Glomerular visceral epithelial cell (primary cell): ENCODE results near the gene ASTN2.

Source experiments
- DNase-seq: peaks from one replicate; pipeline ENCODE4 v3.0.0-alpha.2; 2016; ENCODE audit errors: extremely low spot score

The ASTN2 gene

GRCh38 chr9:116741742-116742141 is 673.1 kb downstream of the ASTN2 start:
- no peak for DNase-seq

- DNase-seq = no peak
Observed at GRCh38 chr9:116741086-116741740, 673.6 kb downstream of the ASTN2 start.

GRCh38 chr9:116737152-116737546 is 677.7 kb downstream of the ASTN2 start:
- DNase-seq = peak; percentile 81

- DNase-seq = no peak
Observed at GRCh38 chr9:116736399-116737151, 678.3 kb downstream of the ASTN2 start.

GRCh38 chr9:116733010-116733641 is 681.7 kb downstream of the ASTN2 start:
- no peak for DNase-seq

- no peak for DNase-seq
Observed at GRCh38 chr9:116726602-116727001, 688.3 kb downstream of the ASTN2 start.

GRCh38 chr9:116724123-116724522 is 690.7 kb downstream of the ASTN2 start:
- DNase-seq = no peak

- DNase-seq = no peak
Observed at GRCh38 chr9:116721944-116722343, 692.9 kb downstream of the ASTN2 start.

GRCh38 chr9:116721411-116721810 is 693.4 kb downstream of the ASTN2 start:
- DNase-seq = no peak

- DNase-seq = no peak
Observed at GRCh38 chr9:116720111-116720510, 694.7 kb downstream of the ASTN2 start.

GRCh38 chr9:116718111-116718510 is 696.7 kb downstream of the ASTN2 start:
- no peak for DNase-seq

- no peak for DNase-seq
Observed at GRCh38 chr9:116717150-116717549, 697.7 kb downstream of the ASTN2 start.

- no peak for DNase-seq
Observed at GRCh38 chr9:116716438-116716837, 698.4 kb downstream of the ASTN2 start.

GRCh38 chr9:116715751-116716150 is 699.1 kb downstream of the ASTN2 start:
- no peak for DNase-seq

GRCh38 chr9:116713271-116713670 is 701.6 kb downstream of the ASTN2 start:
- DNase-seq = no peak

- no peak for DNase-seq
Observed at GRCh38 chr9:116712781-116713180, 702.1 kb downstream of the ASTN2 start.

GRCh38 chr9:116706310-116707290 is 708.3 kb downstream of the ASTN2 start:
- DNase-seq = no peak

- DNase-seq = no peak
Observed at GRCh38 chr9:116705531-116705930, 709.3 kb downstream of the ASTN2 start.

- no peak for DNase-seq
Observed at GRCh38 chr9:116704470-116704869, 710.4 kb downstream of the ASTN2 start.

GRCh38 chr9:116703634-116704033 is 711.2 kb downstream of the ASTN2 start:
- DNase-seq = no peak

GRCh38 chr9:116701940-116702642 is 712.8 kb downstream of the ASTN2 start:
- DNase-seq = no peak
